Measurements from ENCODE around the gene IQSEC3. TPM values are rescaled to one million over a fixed set of nuclear protein-coding genes. Genes with fewer than 3 reads are reported as not detected.

The IQSEC3 gene
- total RNA-seq, 1 experiment from 2014 or later = 0.55 TPM

- no peaks in the 10 kb centered on the region for H3K4me1 ChIP-seq (ENCODE audit: insufficient read depth, low read length)
- peaks cover 0 to 2% (median 0%) of the 10 kb centered on the region in 3 experiments; a peak in 2 of 7 replicates for H3K36me3 Mint-ChIP-seq (ENCODE audit: insufficient read depth in 1 of 3, low read depth in 3 of 3)
- H3K9me3 ChIP-seq (ENCODE audit: control insufficient read depth, low read depth, low read length) = no peaks in the 10 kb centered on the region
- peaks cover 82% of the 10 kb centered on the region for H3K27me3 Mint-ChIP-seq (ENCODE audit: low read depth)
- peaks cover 5 to 7% of the 10 kb centered on the region in 2 experiments; a peak in 3 of 5 replicates for H3K9me3 Mint-ChIP-seq
- no peak overlapping the region for H2AK5ac ChIP-seq (ENCODE audit: insufficient read length, low read length)
- no peak overlapping the region for H2BK12ac ChIP-seq (ENCODE audit: insufficient read length, low read depth, low read length)
- H3K27ac Mint-ChIP-seq = no peak overlapping the region
- H3K9ac ChIP-seq (ENCODE audit: extremely low read depth, insufficient read length, low read length) = no peak overlapping the region
- no peak overlapping the region for H2BK20ac ChIP-seq (ENCODE audit: low read depth, low read length, poor library complexity, severe bottlenecking)
- no peak overlapping the region for H3T11ph ChIP-seq (ENCODE audit: low read length)
- H3K14ac ChIP-seq (ENCODE audit: insufficient read depth, low read length) = no peak overlapping the region
- H2BK5ac ChIP-seq (ENCODE audit: insufficient read length, low read length) = no peak overlapping the region
- H3K56ac ChIP-seq (ENCODE audit: insufficient read length, low read depth, low read length) = no peak overlapping the region
- H3K27ac ChIP-seq (ENCODE audit: insufficient read length, low read depth, low read length) = no peak overlapping the region
- H4K20me1 ChIP-seq (ENCODE audit: control insufficient read depth, insufficient read depth, insufficient read length) = no peaks in the 10 kb centered on the region
- no peak overlapping the region for H4K5ac ChIP-seq (ENCODE audit: insufficient read length, low read depth, low read length)
- H3K4me3 Mint-ChIP-seq = no peak overlapping the region
- H2BK120ac ChIP-seq (ENCODE audit: low read depth, low read length, poor library complexity, severe bottlenecking) = no peak overlapping the region
- H4K91ac ChIP-seq (ENCODE audit: insufficient read length, low read depth, low read length) = no peak overlapping the region
- no peak overlapping the region for H3K4me2 ChIP-seq (ENCODE audit: insufficient read depth, insufficient read length, low read length)
- H3K23me2 ChIP-seq (ENCODE audit: insufficient read length, low read depth, low read length, poor library complexity, severe bottlenecking) = peaks cover 7% of the 10 kb centered on the region
- no peak for TF ChIP-seq CTCF (conservative IDR thresholded peaks at IDR 0.05)
- WGBS (ENCODE audit: extremely low coverage, insufficient read length, low lambda C conversion rate) = no CpG with 5 or more reads among the region's 8 CpGs
- H3K27me3 ChIP-seq (ENCODE audit: insufficient read depth, low read length) = peaks cover 4% of the 10 kb centered on the region; the same call in 1 of the 2 replicates
- H3K4ac ChIP-seq (ENCODE audit: low read depth, low read length) = no peak overlapping the region
- no peaks in the 10 kb centered on the region for H3K79me1 ChIP-seq (ENCODE audit: insufficient read depth, low read depth, low read length, poor library complexity, severe bottlenecking)
- H3K23ac ChIP-seq (ENCODE audit: insufficient read length, low read depth, low read length) = no peak overlapping the region
- no peak overlapping the region for H2AFZ ChIP-seq (ENCODE audit: low read length)
- no peaks in the 10 kb centered on the region for H3K79me2 ChIP-seq (ENCODE audit: insufficient read depth, low read length)
- no peak for DNase-seq
- H3K18ac ChIP-seq (ENCODE audit: insufficient read length, low read depth, low read length) = no peak overlapping the region
- no peak overlapping the region for H2BK15ac ChIP-seq (ENCODE audit: low read depth, low read length)
- H4K8ac ChIP-seq (replicated peaks; ENCODE audit: insufficient read length, low read depth, low read length) = no peak overlapping the region
- peaks cover 5 to 10% of the 10 kb centered on the region in 2 experiments; a peak in 2 of 4 replicates for H3K4me1 Mint-ChIP-seq
Observed at GRCh38 chr12:190881-191280, 124.3 kb downstream of the IQSEC3 start.

Measured in H9 (cell line).